Natural killer cell treated with Interleukin-12 subunit alpha and Interleukin-12 subunit beta and Interleukin-15 and Interleukin-18, amount 100 ng/mL, for 72 hours (primary cell): ENCODE results near the gene KLF3. TPM values are rescaled to one million over a fixed set of nuclear protein-coding genes. Genes with fewer than 3 reads are reported as not detected.

ENCODE experiments used
- ATAC-seq, 2 donors: fragments of 150-1000 bp; cut with Tn5 transposase in 1 of 2; sonication (Bioruptor Pico), chemical (Tn5 transposase) in 1 of 2; 2 replicates each; pipeline ENCODE4 v1.10.0; 2021
- DNase-seq: peaks from one replicate; pipeline ENCODE4 v3.0.0; 2022; ENCODE audit warnings: low spot score
- H3K27ac Mint-ChIP-seq, 2 donors: 1 replicate in 1 of 2; 2 replicates in 1 of 2; pipeline ENCODE4 v1.8.0; 2022; ENCODE audit warnings: mixed read lengths in 2 of 2, mild to moderate bottlenecking in 1 of 2, moderate library complexity in 1 of 2
- H3K27me3 Mint-ChIP-seq, 2 donors: 1 replicate in 1 of 2; 2 replicates in 1 of 2; pipeline ENCODE4 v1.8.0; 2022; ENCODE audit warnings: mixed read lengths in 2 of 2
- H3K36me3 Mint-ChIP-seq: one replicate; pipeline ENCODE4 v1.8.0; 2022; ENCODE audit warnings: mixed read lengths
- H3K4me1 Mint-ChIP-seq, 2 donors: 1 replicate in 1 of 2; 2 replicates in 1 of 2; pipeline ENCODE4 v1.8.0; 2022; ENCODE audit warnings: low read depth in 2 of 2, mixed read lengths in 2 of 2, mild to moderate bottlenecking in 1 of 2
- H3K4me3 Mint-ChIP-seq: one replicate; pipeline ENCODE4 v1.8.0; 2022; ENCODE audit warnings: mixed read lengths
- H3K9me3 Mint-ChIP-seq: 2 replicates; pipeline ENCODE4 v1.8.0; 2022; ENCODE audit warnings: mixed read lengths
- total RNA-seq, 2 donors: library from RNA; stranded (reverse); gene quantifications; one replicate each; pipeline ENCODE4 v1.2.3, GENCODE V29; 2022

Gene KLF3
- total RNA-seq, 2 donors from 2014 or later: 68.6 to 68.9 TPM

GRCh38 chr4:38672397-38673129, 8.6 kb downstream of the KLF3 start:
- ATAC-seq (no peak), DNase-seq (no peak)
- H3K4me3 Mint-ChIP-seq: peak overlapping the region; percentile 81
- H3K4me1 Mint-ChIP-seq: peaks cover 73 to 76% of the 10 kb centered on the region in 2 donors
- H3K9me3 Mint-ChIP-seq: no peaks in the 10 kb centered on the region
- no peaks in the 10 kb centered on the region for H3K27me3 Mint-ChIP-seq
- H3K36me3 Mint-ChIP-seq: peaks cover under 1% of the 10 kb centered on the region
- peak overlapping the region; percentile 93 to 96 for H3K27ac Mint-ChIP-seq

GRCh38 chr4:38673130-38673978, 9.4 kb downstream of the KLF3 start:
- ATAC-seq (no peak), DNase-seq (no peak)
- H3K4me3 Mint-ChIP-seq: peak overlapping the region; percentile 81
- peak overlapping the region; percentile 93 to 96 for H3K27ac Mint-ChIP-seq
- H3K4me1 Mint-ChIP-seq: peaks cover 79 to 82% of the 10 kb centered on the region in 2 donors
- no peaks in the 10 kb centered on the region for H3K27me3 Mint-ChIP-seq
- no peaks in the 10 kb centered on the region for H3K9me3 Mint-ChIP-seq
- no peaks in the 10 kb centered on the region for H3K36me3 Mint-ChIP-seq

- Mint-ChIP-seq H3K9me3 (no peaks in the 10 kb centered on the region), H3K27me3 (no peaks in the 10 kb centered on the region), H3K4me3 (peak overlapping the region; percentile 81), H3K36me3 (peaks cover 9% of the 10 kb centered on the region), H3K27ac (peak overlapping the region; percentile 93 to 96), H3K4me1 (peaks cover 81 to 87% of the 10 kb centered on the region in 2 donors)
- no peak for ATAC-seq
- no peak for DNase-seq
Measured at GRCh38 chr4:38674258-38675144, 10.5 kb downstream of the KLF3 start.

- ATAC-seq (peak; percentile 58 to 60), DNase-seq (peak; percentile 86)
- no peaks in the 10 kb centered on the region for H3K9me3 Mint-ChIP-seq
- H3K27ac Mint-ChIP-seq: peak overlapping the region; percentile 93 to 96
- peaks cover 16% of the 10 kb centered on the region for H3K36me3 Mint-ChIP-seq
- no peaks in the 10 kb centered on the region for H3K27me3 Mint-ChIP-seq
- peak overlapping the region; percentile 81 for H3K4me3 Mint-ChIP-seq
- peaks cover 80 to 86% of the 10 kb centered on the region in 2 donors for H3K4me1 Mint-ChIP-seq
Measured at GRCh38 chr4:38675146-38676121, 11.4 kb downstream of the KLF3 start.

- Mint-ChIP-seq H3K36me3 (peaks cover 23% of the 10 kb centered on the region), H3K27me3 (no peaks in the 10 kb centered on the region), H3K9me3 (no peaks in the 10 kb centered on the region), H3K27ac (peak overlapping the region; percentile 87 to 96), H3K4me3 (peak overlapping the region; percentile 84), H3K4me1 (peaks cover 71 to 79% of the 10 kb centered on the region in 2 donors)
- DNase-seq (no peak), ATAC-seq (no peak)
Measured at GRCh38 chr4:38676986-38677385, 13.0 kb downstream of the KLF3 start.

GRCh38 chr4:38677441-38677840, 13.4 kb downstream of the KLF3 start:
- Mint-ChIP-seq H3K27me3 (no peaks in the 10 kb centered on the region), H3K9me3 (no peaks in the 10 kb centered on the region), H3K27ac (peak overlapping the region; percentile 87 to 96), H3K36me3 (peaks cover 23% of the 10 kb centered on the region), H3K4me3 (peak overlapping the region; percentile 84), H3K4me1 (peaks cover 69 to 74% of the 10 kb centered on the region in 2 donors)
- peak; percentile 94 to 95 for ATAC-seq
- DNase-seq: peak; percentile 77

- no peaks in the 10 kb centered on the region for H3K9me3 Mint-ChIP-seq
- DNase-seq: no peak
- H3K27me3 Mint-ChIP-seq: no peaks in the 10 kb centered on the region
- H3K4me1 Mint-ChIP-seq: peaks cover 63 to 69% of the 10 kb centered on the region in 2 donors
- H3K27ac Mint-ChIP-seq: peak overlapping the region; percentile 87 to 96
- ATAC-seq: peak; percentile 67 to 71
- peaks cover 23% of the 10 kb centered on the region for H3K36me3 Mint-ChIP-seq
- H3K4me3 Mint-ChIP-seq: peak overlapping the region; percentile 84
Measured at GRCh38 chr4:38678078-38678477, 14.1 kb downstream of the KLF3 start.

GRCh38 chr4:38679921-38680320, 15.9 kb downstream of the KLF3 start:
- no peak for ATAC-seq
- Mint-ChIP-seq H3K4me3 (peak overlapping the region; percentile 28), H3K36me3 (peaks cover 23% of the 10 kb centered on the region), H3K27ac (peak overlapping the region; percentile 87 to 96), H3K27me3 (no peaks in the 10 kb centered on the region), H3K4me1 (peaks cover 60 to 69% of the 10 kb centered on the region in 2 donors), H3K9me3 (no peaks in the 10 kb centered on the region)
- no peak for DNase-seq

GRCh38 chr4:38681281-38681991, 17.4 kb downstream of the KLF3 start:
- Mint-ChIP-seq H3K27ac (peak overlapping the region; percentile 79 to 87), H3K27me3 (no peaks in the 10 kb centered on the region), H3K4me3 (peak overlapping the region; percentile 43), H3K36me3 (peaks cover 23% of the 10 kb centered on the region), H3K4me1 (peaks cover 63 to 71% of the 10 kb centered on the region in 2 donors), H3K9me3 (no peaks in the 10 kb centered on the region)
- ATAC-seq: no peak
- DNase-seq: no peak

GRCh38 chr4:38682336-38682735, 18.3 kb downstream of the KLF3 start:
- Mint-ChIP-seq H3K27ac (peak overlapping the region; percentile 79 to 87), H3K36me3 (peaks cover 23% of the 10 kb centered on the region), H3K27me3 (no peaks in the 10 kb centered on the region), H3K9me3 (no peaks in the 10 kb centered on the region), H3K4me1 (peaks cover 69 to 77% of the 10 kb centered on the region in 2 donors), H3K4me3 (no peak overlapping the region)
- ATAC-seq (no peak), DNase-seq (no peak)

- H3K27ac Mint-ChIP-seq: peak overlapping the region; percentile 79 to 87
- no peak overlapping the region for H3K4me3 Mint-ChIP-seq
- H3K4me1 Mint-ChIP-seq: peaks cover 69 to 77% of the 10 kb centered on the region in 2 donors
- ATAC-seq: no peak
- H3K9me3 Mint-ChIP-seq: no peaks in the 10 kb centered on the region
- DNase-seq: no peak
- peaks cover 23% of the 10 kb centered on the region for H3K36me3 Mint-ChIP-seq
- H3K27me3 Mint-ChIP-seq: no peaks in the 10 kb centered on the region
Measured at GRCh38 chr4:38683276-38683675, 19.3 kb downstream of the KLF3 start.

GRCh38 chr4:38684271-38684670, 20.3 kb downstream of the KLF3 start:
- peak overlapping the region; percentile 79 to 87 for H3K27ac Mint-ChIP-seq
- no peaks in the 10 kb centered on the region for H3K27me3 Mint-ChIP-seq
- peaks cover 23% of the 10 kb centered on the region for H3K36me3 Mint-ChIP-seq
- peaks cover 65 to 76% of the 10 kb centered on the region in 2 donors for H3K4me1 Mint-ChIP-seq
- DNase-seq: no peak
- no peaks in the 10 kb centered on the region for H3K9me3 Mint-ChIP-seq
- peak; percentile 87 to 89 for ATAC-seq
- H3K4me3 Mint-ChIP-seq: peak overlapping the region; percentile 56
